ENCODE data around the gene MXD3. TPM values are rescaled to one million over a fixed set of nuclear protein-coding genes. Genes with fewer than 3 reads are reported as not detected.

MXD3 gene
- total RNA-seq, 4 donors from 2014 or later = 10.8 to 257 (median 21.7) TPM

DNA sequence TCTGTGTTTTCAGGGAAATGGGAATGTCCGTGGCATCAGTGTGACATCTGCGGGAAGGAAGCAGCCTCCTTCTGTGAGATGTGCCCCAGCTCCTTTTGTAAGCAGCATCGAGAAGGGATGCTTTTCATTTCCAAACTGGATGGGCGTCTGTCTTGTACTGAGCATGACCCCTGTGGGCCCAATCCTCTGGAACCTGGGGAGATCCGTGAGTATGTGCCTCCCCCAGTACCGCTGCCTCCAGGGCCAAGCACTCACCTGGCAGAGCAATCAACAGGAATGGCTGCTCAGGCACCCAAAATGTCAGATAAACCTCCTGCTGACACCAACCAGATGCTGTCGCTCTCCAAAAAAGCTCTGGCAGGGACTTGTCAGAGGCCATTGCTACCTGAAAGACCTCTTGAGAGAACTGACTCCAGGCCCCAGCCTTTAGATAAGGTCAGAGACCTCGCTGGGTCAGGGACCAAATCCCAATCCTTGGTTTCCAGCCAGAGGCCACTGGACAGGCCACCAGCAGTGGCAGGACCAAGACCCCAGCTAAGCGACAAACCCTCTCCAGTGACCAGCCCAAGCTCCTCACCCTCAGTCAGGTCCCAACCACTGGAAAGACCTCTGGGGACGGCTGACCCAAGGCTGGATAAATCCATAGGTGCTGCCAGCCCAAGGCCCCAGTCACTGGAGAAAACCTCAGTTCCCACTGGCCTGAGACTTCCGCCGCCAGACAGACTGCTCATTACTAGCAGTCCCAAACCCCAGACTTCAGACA lies 17.7 kb downstream of the MXD3 start:
- 92 to 93% methylated on average over 4 to 9 of the region's 12 CpGs for WGBS, 2 donors (ENCODE audit: low coverage in 1 of 2)
- Histone ChIP-seq H3K27ac (no peak overlapping the region), H3K9me3 (no peaks in the 10 kb centered on the region), H3K4me1 (peaks cover 4 to 22% (median 9%) of the 10 kb centered on the region in 4 donors), H3K27me3 (no peaks in the 10 kb centered on the region), H3K4me3 (no peak overlapping the region), H3K36me3 (peaks cover 0 to 54% (median 21%) of the 10 kb centered on the region in 4 donors)
- intact Hi-C loops (cut with DNase I; ENCODE audit: low total_unique reads) (no loop called here), in situ Hi-C loops (cut with MboI; ENCODE audit: low pct_ligation_motif_present in 1 of 4, low pct_unique_long_range_greater_than_20kb in 1 of 4, low sequenced_read_pairs in 3 of 4) (loop anchor here in 2 of 4 donors (25.0 kb wide), 2 partner anchors 157 to 182 kb away; partner anchors contain the start of gene NSD1 (in 1 of the 2))
- no peak for DNase-seq
- TF ChIP-seq POLR2A (IDR thresholded peaks at IDR 0.05) (no peak), POLR2AphosphoS5 (IDR thresholded peaks at IDR 0.05) (no peak), EP300 (IDR thresholded peaks at IDR 0.05; ENCODE audit: low read depth) (no peak)
- TF ChIP-seq, protein P1, sequence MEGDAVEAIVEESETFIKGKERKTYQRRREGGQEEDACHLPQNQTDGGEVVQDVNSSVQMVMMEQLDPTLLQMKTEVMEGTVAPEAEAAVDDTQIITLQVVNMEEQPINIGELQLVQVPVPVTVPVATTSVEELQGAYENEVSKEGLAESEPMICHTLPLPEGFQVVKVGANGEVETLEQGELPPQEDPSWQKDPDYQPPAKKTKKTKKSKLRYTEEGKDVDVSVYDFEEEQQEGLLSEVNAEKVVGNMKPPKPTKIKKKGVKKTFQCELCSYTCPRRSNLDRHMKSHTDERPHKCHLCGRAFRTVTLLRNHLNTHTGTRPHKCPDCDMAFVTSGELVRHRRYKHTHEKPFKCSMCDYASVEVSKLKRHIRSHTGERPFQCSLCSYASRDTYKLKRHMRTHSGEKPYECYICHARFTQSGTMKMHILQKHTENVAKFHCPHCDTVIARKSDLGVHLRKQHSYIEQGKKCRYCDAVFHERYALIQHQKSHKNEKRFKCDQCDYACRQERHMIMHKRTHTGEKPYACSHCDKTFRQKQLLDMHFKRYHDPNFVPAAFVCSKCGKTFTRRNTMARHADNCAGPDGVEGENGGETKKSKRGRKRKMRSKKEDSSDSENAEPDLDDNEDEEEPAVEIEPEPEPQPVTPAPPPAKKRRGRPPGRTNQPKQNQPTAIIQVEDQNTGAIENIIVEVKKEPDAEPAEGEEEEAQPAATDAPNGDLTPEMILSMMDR (IDR thresholded peaks at IDR 0.05) = no peak

DNA sequence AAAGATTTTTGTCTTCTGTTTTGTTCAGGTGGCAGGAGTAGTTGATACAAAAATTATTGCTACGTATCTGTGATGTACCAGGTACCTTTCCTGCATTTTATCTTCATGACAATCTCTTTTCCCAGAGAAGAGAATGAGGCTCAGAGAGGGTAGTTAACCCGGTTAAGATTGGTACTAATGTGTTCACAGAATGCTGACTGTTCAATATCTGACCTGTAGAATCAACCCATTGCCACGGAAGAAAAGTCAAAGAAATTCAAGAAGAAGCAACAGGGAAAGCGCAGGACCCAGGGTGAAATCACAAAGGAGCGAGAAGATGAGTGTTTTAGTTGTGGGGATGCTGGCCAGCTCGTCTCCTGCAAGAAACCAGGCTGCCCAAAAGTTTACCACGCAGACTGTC lies 20.0 kb downstream of the MXD3 start:
- in situ Hi-C loops (cut with MboI; ENCODE audit: low pct_ligation_motif_present in 1 of 4, low pct_unique_long_range_greater_than_20kb in 1 of 4, low sequenced_read_pairs in 3 of 4) = loop anchor here in 2 of 4 donors (25.0 kb wide), 2 partner anchors 154 to 179 kb away; partner anchors contain the start of gene NSD1 (in 1 of the 2)
- no peak for DNase-seq
- Histone ChIP-seq H3K27me3 (no peaks in the 10 kb centered on the region), H3K4me1 (peaks cover 4 to 14% (median 6%) of the 10 kb centered on the region in 4 donors), H3K27ac (no peak overlapping the region), H3K4me3 (no peak overlapping the region), H3K9me3 (no peaks in the 10 kb centered on the region), H3K36me3 (peaks cover 0 to 74% (median 32%) of the 10 kb centered on the region in 4 donors)
- TF ChIP-seq, protein P1 (IDR thresholded peaks at IDR 0.05) = no peak
- TF ChIP-seq POLR2A (IDR thresholded peaks at IDR 0.05) (no peak), EP300 (IDR thresholded peaks at IDR 0.05; ENCODE audit: low read depth) (no peak), POLR2AphosphoS5 (IDR thresholded peaks at IDR 0.05) (no peak)
- 91 to 93% methylated on average over 4 to 7 of the region's 7 CpGs for WGBS, 2 donors (ENCODE audit: low coverage in 1 of 2)
- intact Hi-C loops (cut with DNase I; ENCODE audit: low total_unique reads) = no loop called here

DNA sequence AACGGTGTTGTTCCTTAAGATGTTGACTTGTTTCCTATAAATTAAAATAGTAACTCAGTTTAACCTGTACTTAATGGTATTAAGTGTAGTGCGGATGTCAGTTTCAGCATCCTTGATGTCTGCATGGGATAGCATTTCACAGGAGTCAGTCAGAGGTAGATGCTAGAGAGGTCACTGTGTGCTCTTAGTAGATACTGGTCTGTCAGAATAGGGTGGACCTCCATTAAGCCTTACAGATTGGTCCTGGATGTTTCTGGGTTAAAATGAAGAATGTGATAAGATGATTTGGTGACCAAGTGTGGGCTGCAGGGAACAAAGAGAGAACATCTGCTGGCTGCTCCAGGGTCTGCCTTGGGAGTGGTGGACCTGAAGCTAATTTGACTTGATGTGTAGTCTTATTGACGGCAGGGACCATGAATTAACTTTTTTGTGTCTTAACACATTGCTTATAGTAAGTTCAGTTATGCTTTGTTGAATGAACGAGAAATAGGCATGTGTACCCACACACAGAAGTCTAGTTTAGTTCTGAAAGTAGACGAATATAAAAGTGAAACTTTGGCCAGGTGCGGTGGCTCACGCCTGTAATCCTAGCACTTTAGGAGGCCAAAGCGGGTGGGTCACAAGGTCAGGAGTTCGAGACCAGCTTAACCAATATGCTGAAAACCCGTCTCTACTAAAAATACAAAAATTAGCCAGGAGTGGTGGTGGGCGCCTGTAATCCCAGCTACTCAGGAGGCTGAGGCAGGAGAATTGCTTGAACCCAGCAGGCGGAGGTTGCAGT lies 20.7 kb downstream of the MXD3 start:
- Histone ChIP-seq H3K36me3 (peaks cover 0 to 82% (median 34%) of the 10 kb centered on the region in 4 donors), H3K27me3 (no peaks in the 10 kb centered on the region), H3K4me1 (peaks cover 0 to 7% (median under 1%) of the 10 kb centered on the region in 4 donors), H3K27ac (no peak overlapping the region), H3K4me3 (no peak overlapping the region), H3K9me3 (no peaks in the 10 kb centered on the region)
- TF ChIP-seq, protein P1 (IDR thresholded peaks at IDR 0.05) = no peak
- TF ChIP-seq POLR2AphosphoS5 (IDR thresholded peaks at IDR 0.05) (no peak), POLR2A (IDR thresholded peaks at IDR 0.05) (no peak), EP300 (IDR thresholded peaks at IDR 0.05; ENCODE audit: low read depth) (no peak)
- in situ Hi-C loops (cut with MboI; ENCODE audit: low pct_ligation_motif_present in 1 of 4, low pct_unique_long_range_greater_than_20kb in 1 of 4, low sequenced_read_pairs in 3 of 4) (loop anchor here in 2 of 4 donors (25.0 kb wide), 2 partner anchors 154 to 179 kb away; partner anchors contain the start of gene NSD1 (in 1 of the 2)), intact Hi-C loops (cut with DNase I; ENCODE audit: low total_unique reads) (no loop called here)
- no peak for DNase-seq
- WGBS, 2 donors (ENCODE audit: low coverage in 1 of 2) = 83 to 93% methylated on average over 5 to 12 of the region's 12 CpGs

DNA sequence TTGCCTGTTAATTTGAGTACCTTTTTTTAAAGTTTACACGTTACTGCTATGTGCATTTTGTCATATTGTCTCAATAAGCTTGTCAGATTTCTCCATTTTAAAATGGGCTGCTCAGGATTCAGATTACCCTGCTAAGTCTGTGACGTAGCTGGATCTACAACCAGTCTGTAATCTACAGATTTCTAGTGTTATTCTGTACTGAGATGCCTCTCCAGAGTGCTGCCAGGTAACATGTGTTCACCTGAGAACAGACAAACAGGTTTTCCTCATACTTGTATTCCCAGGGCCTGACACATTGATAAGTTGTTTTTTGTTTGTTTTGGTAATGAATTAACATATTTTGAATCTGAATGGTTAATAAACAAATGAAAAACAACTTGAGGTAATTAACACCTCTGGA lies 23.5 kb downstream of the MXD3 start:
- 75 to 98% methylated on average over 1 to 2 of the region's 2 CpGs for WGBS, 2 donors (ENCODE audit: low coverage in 1 of 2)
- TF ChIP-seq POLR2A (IDR thresholded peaks at IDR 0.05) (no peak), EP300 (IDR thresholded peaks at IDR 0.05; ENCODE audit: low read depth) (no peak), POLR2AphosphoS5 (IDR thresholded peaks at IDR 0.05) (no peak)
- TF ChIP-seq, protein P1 (IDR thresholded peaks at IDR 0.05) = no peak
- Histone ChIP-seq H3K27me3 (no peaks in the 10 kb centered on the region), H3K36me3 (peaks cover 0 to 83% (median 33%) of the 10 kb centered on the region in 4 donors), H3K27ac (no peak overlapping the region), H3K4me1 (no peaks in the 10 kb centered on the region), H3K9me3 (no peaks in the 10 kb centered on the region), H3K4me3 (no peak overlapping the region)
- in situ Hi-C loops (cut with MboI; ENCODE audit: low pct_ligation_motif_present in 1 of 4, low pct_unique_long_range_greater_than_20kb in 1 of 4, low sequenced_read_pairs in 3 of 4) (loop anchor here in 2 of 4 donors (25.0 kb wide), 2 partner anchors 151 to 176 kb away; partner anchors contain the start of gene NSD1 (in 1 of the 2)), intact Hi-C loops (cut with DNase I; ENCODE audit: low total_unique reads) (no loop called here)
- DNase-seq = no peak
